Endothelial cell of umbilical vein (primary cell): ENCODE measurements around the gene GMPPB.

Experiments used
- CTCF ChIP-seq, 2 donors: IDR thresholded peaks; 1 replicate in 1 of 2; 2 replicates in 1 of 2; pipeline ENCODE4 v1.5.1; 2011; ENCODE audit warnings: low read length in 2 of 2, mild to moderate bottlenecking in 2 of 2, moderate library complexity in 2 of 2, control low read depth in 1 of 2, inconsistent platforms in 1 of 2, low read depth in 1 of 2; ENCODE audit not compliant: insufficient read depth in 1 of 2; ENCODE audit errors: extremely low read depth in 1 of 2
- EZH2 ChIP-seq: IDR thresholded peaks from 2 replicates; pipeline ENCODE4 v1.6.1; 2012; ENCODE audit warnings: borderline replicate concordance, low read depth, mild to moderate bottlenecking, moderate library complexity, low read length, inconsistent platforms; ENCODE audit not compliant: severe bottlenecking
- GATA2 ChIP-seq: IDR thresholded peaks from 2 replicates; pipeline ENCODE4 v1.7.0; 2011; ENCODE audit warnings: low read depth, mild to moderate bottlenecking, moderate library complexity, mixed read lengths, low read length; ENCODE audit not compliant: insufficient read length, insufficient read depth
- POLR2A ChIP-seq: IDR thresholded peaks from 2 replicates; pipeline ENCODE4 v1.6.1; 2012; ENCODE audit warnings: low read depth, mild to moderate bottlenecking, control low read depth, low read length
- POLR2AphosphoS5 ChIP-seq: IDR thresholded peaks from 2 replicates; pipeline ENCODE4 v1.6.1; 2012; ENCODE audit warnings: low read depth, mild to moderate bottlenecking, control low read depth, low read length, moderate library complexity; ENCODE audit not compliant: insufficient read depth

- TF ChIP-seq POLR2A (no peak), CTCF (IDR thresholded peaks at IDR 0.05; ENCODE audit: extremely low read depth in 1 of 2, insufficient read depth in 1 of 2, low read depth in 1 of 2, low read length in 2 of 2) (no peak), POLR2AphosphoS5 (no peak), GATA2 (no peak), EZH2 (no peak)
These were observed 43.1 kb downstream of the GMPPB start for GRCh38 chr3:49680493-49681231.
